Thyroid gland (tissue), 4 donors: ENCODE measurements around the gene DIAPH1. TPM values are rescaled to one million over a fixed set of nuclear protein-coding genes. Genes with fewer than 3 reads are reported as not detected.

ENCODE experiments used
- DNase-seq, 2 donors: peaks; one replicate each; pipeline ENCODE4 v3.0.0-alpha.2; 2019
- H3K27ac ChIP-seq, 3 donors: fragments of 200-600 bp; sonication (generic); 1 replicate in 2 of 3; 2 replicates in 1 of 3; pipeline ENCODE4 v1.5.1; 2016 to 2019; ENCODE audit warnings: mild to moderate bottlenecking in 1 of 3, moderate library complexity in 1 of 3
- H3K27me3 ChIP-seq: fragments of 200-600 bp; sonication (generic); one replicate; pipeline ENCODE4 v1.5.1; 2019
- H3K36me3 ChIP-seq, 2 donors: fragments of 200-600 bp; sonication (generic); one replicate each; pipeline ENCODE4 v1.5.1; 2016 to 2019
- H3K4me1 ChIP-seq, 2 donors: fragments of 200-600 bp; sonication (generic); one replicate each; pipeline ENCODE4 v1.5.1; 2017 to 2019
- H3K4me3 ChIP-seq, 3 donors: fragments of 200-600 bp; sonication (generic); replicated peaks in 1 of 3; 1 replicate in 2 of 3; 2 replicates in 1 of 3; pipeline ENCODE4 v1.5.1; 2016; ENCODE audit warnings: mild to moderate bottlenecking in 1 of 3
- H3K9me3 ChIP-seq: fragments of 200-600 bp; sonication (generic); one replicate; pipeline ENCODE4 v1.5.1; 2017
- CTCF ChIP-seq, 6 experiments: fragments of 200-600 bp in 3 of 6; fragments of 450-650 bp in 3 of 6; sonication (generic) in 3 of 6; IDR thresholded peaks; one replicate each; pipeline ENCODE4 v1.5.1; 2016 to 2019; ENCODE audit warnings: antibody characterized with exemption in 6 of 6, mild to moderate bottlenecking in 2 of 6, inconsistent platforms in 1 of 6, moderate library complexity in 1 of 6
- POLR2A ChIP-seq, 2 donors: fragments of 450-650 bp; IDR thresholded peaks; one replicate each; pipeline ENCODE4 v1.6.1; 2017; ENCODE audit warnings: antibody characterized with exemption in 2 of 2, mild to moderate bottlenecking in 2 of 2, moderate library complexity in 1 of 2
- WGBS, 2 donors: methylation state at CpG; one replicate each; pipeline ENCODE4 v1.1.5; 2017; 5-methylcytosine and 5-hydroxymethylcytosine counted together
- intact Hi-C: fragments of 100-400 bp; cut with DNase I; formaldehyde crosslinking; loops from one replicate; pipeline ENCODE4 v1.15.1; 2023
- total RNA-seq, 4 donors: library from RNA; depleted of rRNA; stranded (reverse); fragments of >200 nt; gene quantifications; one replicate each; pipeline ENCODE4 v1.2.3, GENCODE V29; 2016

The DIAPH1 gene
- total RNA-seq, 4 donors from 2014 or later: 82.1 to 103 (median 89.7) TPM

- Histone ChIP-seq H3K4me1 (peaks cover 17 to 23% of the 10 kb centered on the region in 2 donors), H3K4me3 (no peak overlapping the region), H3K27ac (no peak overlapping the region), H3K36me3 (peaks cover 0 to 2% of the 10 kb centered on the region in 2 donors), H3K27me3 (no peaks in the 10 kb centered on the region), H3K9me3 (no peaks in the 10 kb centered on the region)
- TF ChIP-seq POLR2A (IDR thresholded peaks at IDR 0.05) (no peak), CTCF (IDR thresholded peaks at IDR 0.05) (no peak)
- 88 to 91% methylated on average over 8 to 9 of the region's 9 CpGs for WGBS, 2 donors
- intact Hi-C loops: no loop called here
- DNase-seq: no peak
Observed at GRCh38 chr5:141640698-141641097, 21.9 kb upstream of the DIAPH1 start.

GRCh38 chr5:141640051-141640415 is 21.2 kb upstream of the DIAPH1 start:
- no peak for TF ChIP-seq POLR2A (IDR thresholded peaks at IDR 0.05)
- no peak for TF ChIP-seq CTCF (IDR thresholded peaks at IDR 0.05)
- Histone ChIP-seq H3K27me3 (no peaks in the 10 kb centered on the region), H3K4me1 (peaks cover 23 to 30% of the 10 kb centered on the region in 2 donors), H3K36me3 (no peaks in the 10 kb centered on the region), H3K9me3 (no peaks in the 10 kb centered on the region), H3K4me3 (no peak overlapping the region), H3K27ac (no peak overlapping the region)
- intact Hi-C loops: no loop called here
- WGBS, 2 donors: 40 to 66% methylated on average over 3 of the region's 3 CpGs
- DNase-seq: peak; percentile 38 to 70

- Histone ChIP-seq H3K9me3 (no peaks in the 10 kb centered on the region), H3K27ac (no peak overlapping the region), H3K4me1 (peaks cover 27 to 30% of the 10 kb centered on the region in 2 donors), H3K4me3 (no peak overlapping the region), H3K36me3 (no peaks in the 10 kb centered on the region), H3K27me3 (no peaks in the 10 kb centered on the region)
- no peak for DNase-seq
- WGBS, 2 donors: 85 to 94% methylated on average over 5 to 7 of the region's 12 CpGs
- no peak for TF ChIP-seq CTCF (IDR thresholded peaks at IDR 0.05)
- intact Hi-C loops: no loop called here
Observed at GRCh38 chr5:141639357-141640050, 20.7 kb upstream of the DIAPH1 start.

GRCh38 chr5:141638771-141639170 is 20.0 kb upstream of the DIAPH1 start:
- H3K27ac ChIP-seq: no peak overlapping the region
- H3K9me3 ChIP-seq: no peaks in the 10 kb centered on the region
- no peak for DNase-seq
- H3K4me1 ChIP-seq: peaks cover 30 to 34% of the 10 kb centered on the region in 2 donors
- H3K4me3 ChIP-seq: no peak overlapping the region
- H3K27me3 ChIP-seq: no peaks in the 10 kb centered on the region
- no peaks in the 10 kb centered on the region for H3K36me3 ChIP-seq
- WGBS, 2 donors: 93% methylated on average over 2 of the region's 2 CpGs
- intact Hi-C loops: no loop called here
- TF ChIP-seq CTCF (IDR thresholded peaks at IDR 0.05): no peak
- no peak for TF ChIP-seq POLR2A (IDR thresholded peaks at IDR 0.05)

GRCh38 chr5:141637767-141638419 is 19.1 kb upstream of the DIAPH1 start:
- Histone ChIP-seq H3K27ac (no peak overlapping the region), H3K36me3 (no peaks in the 10 kb centered on the region), H3K9me3 (no peaks in the 10 kb centered on the region), H3K4me3 (peak overlapping the region; percentile 70 to 99 (median 76)), H3K4me1 (peaks cover 30 to 34% of the 10 kb centered on the region in 2 donors), H3K27me3 (no peaks in the 10 kb centered on the region)
- DNase-seq: peak; percentile 64 to 66
- 6 to 11% methylated on average over 18 to 19 of the region's 40 CpGs for WGBS, 2 donors
- peak in 2 of 6 experiments; percentile 21 to 25 for TF ChIP-seq CTCF (IDR thresholded peaks at IDR 0.05)
- TF ChIP-seq POLR2A (IDR thresholded peaks at IDR 0.05): no peak
- intact Hi-C loops: no loop called here
